Fibroblast of villous mesenchyme (primary cell): ENCODE measurements around the gene PIAS1. TPM values are rescaled to one million over a fixed set of nuclear protein-coding genes. Genes with fewer than 3 reads are reported as not detected.
A peak's percentile ranks its signal among the peaks of the same experiment; 100 is the strongest.

Experiments used
- DNase-seq: peaks from one replicate; pipeline ENCODE4 v3.0.0-alpha.2; 2010; ENCODE audit warnings: low read depth
- H3K4me3 ChIP-seq: 2 replicates; pipeline ENCODE4 v1.5.1; 2011; ENCODE audit warnings: low read depth, mild to moderate bottlenecking, low read length
- total RNA-seq: library from RNA; depleted of rRNA; stranded (reverse); fragments of >200 nt; gene quantifications from 2 replicates; pipeline ENCODE4 v1.2.3, GENCODE V29; 2012
- TF ChIP-seq, protein P1 (sequence below): IDR thresholded peaks from 2 replicates; pipeline ENCODE4 v1.5.1; 2012; ENCODE audit warnings: low read depth, mild to moderate bottlenecking, low read length; ENCODE audit not compliant: insufficient read depth

The PIAS1 gene
- total RNA-seq, 1 donor, result 28.9 TPM

DNA sequence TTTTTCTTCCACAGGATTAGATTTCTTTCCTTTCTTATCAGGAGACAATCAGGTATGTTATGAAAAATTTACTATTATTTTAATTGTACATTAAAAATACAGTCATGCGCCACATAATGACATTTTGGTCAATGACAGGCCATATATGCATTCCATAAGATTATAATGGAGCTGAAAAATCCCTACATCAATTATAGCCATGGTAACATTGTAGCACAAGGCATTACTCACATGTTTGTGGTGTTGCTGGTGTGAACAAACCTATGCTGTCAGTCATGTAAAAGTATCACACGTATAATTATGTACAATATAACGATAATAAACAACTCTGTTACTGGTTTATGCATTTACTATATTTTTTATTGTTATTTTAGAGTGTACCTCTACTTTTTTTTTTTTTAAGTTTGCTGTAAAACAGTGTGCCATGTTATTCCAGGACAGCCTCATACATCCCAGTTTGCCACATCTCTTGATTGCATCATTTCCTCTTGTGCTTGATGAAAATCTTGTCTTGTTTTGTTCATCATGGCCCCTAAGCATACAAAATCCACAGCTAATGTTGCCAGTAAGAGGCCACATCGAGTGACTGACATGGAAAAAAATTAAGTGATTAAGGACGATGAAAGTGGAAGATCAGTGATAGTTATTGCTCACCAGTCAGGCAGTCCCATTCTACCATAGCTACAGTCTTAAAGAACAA lies 129.7 kb downstream of the PIAS1 start:
- peak; percentile 53 for DNase-seq
- H3K4me3 ChIP-seq, result no peak overlapping the region
- TF ChIP-seq, protein P1, sequence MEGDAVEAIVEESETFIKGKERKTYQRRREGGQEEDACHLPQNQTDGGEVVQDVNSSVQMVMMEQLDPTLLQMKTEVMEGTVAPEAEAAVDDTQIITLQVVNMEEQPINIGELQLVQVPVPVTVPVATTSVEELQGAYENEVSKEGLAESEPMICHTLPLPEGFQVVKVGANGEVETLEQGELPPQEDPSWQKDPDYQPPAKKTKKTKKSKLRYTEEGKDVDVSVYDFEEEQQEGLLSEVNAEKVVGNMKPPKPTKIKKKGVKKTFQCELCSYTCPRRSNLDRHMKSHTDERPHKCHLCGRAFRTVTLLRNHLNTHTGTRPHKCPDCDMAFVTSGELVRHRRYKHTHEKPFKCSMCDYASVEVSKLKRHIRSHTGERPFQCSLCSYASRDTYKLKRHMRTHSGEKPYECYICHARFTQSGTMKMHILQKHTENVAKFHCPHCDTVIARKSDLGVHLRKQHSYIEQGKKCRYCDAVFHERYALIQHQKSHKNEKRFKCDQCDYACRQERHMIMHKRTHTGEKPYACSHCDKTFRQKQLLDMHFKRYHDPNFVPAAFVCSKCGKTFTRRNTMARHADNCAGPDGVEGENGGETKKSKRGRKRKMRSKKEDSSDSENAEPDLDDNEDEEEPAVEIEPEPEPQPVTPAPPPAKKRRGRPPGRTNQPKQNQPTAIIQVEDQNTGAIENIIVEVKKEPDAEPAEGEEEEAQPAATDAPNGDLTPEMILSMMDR, result no peak

DNA sequence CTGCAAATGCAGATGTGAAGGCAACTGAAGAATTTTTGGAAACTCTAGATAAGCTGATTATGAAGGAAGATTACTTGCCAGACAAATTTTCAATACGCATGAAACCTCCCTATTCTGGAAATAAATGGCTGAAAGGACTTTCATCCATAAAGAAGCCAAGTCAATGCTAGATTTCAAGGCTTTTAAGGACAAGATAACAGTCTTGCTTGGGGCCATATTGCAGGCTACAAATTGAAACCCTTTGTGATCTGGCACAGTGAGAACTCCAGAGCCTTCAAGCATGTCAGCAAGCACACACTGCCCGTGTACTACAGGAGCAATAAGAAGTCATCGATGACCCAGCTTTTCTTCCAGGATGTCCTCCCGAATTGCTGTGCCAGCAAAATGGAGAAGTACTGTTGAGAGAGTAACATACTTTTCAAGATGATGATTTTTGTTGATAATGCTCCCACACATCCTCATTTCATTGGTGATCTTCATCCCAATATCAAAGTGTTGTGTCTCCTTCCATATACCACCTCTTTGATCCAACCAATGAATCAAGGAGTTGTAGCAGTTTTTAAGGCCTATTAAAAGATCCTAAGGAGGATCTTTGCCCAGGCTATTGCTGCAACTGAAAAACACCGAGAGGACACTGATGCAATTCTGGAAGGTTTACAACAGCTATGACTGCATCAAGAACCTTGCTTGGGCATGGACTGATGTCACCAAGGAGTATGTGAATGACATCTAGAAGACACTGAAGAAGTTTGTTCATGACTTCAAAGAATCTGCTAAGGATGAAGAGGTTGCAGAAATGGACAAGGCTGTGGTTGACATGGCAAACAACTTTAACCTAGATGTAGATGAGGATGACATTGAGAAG lies 130.7 kb downstream of the PIAS1 start:
- H3K4me3 ChIP-seq, result no peak overlapping the region
- DNase-seq, result no peak
- TF ChIP-seq, protein P1, result no peak

- H3K4me3 ChIP-seq, result no peak overlapping the region
- TF ChIP-seq, protein P1, result no peak
- peak; percentile 59 for DNase-seq
These were observed 132.7 kb downstream of the PIAS1 start for GRCh38 chr15:68186671-68187397.

DNA sequence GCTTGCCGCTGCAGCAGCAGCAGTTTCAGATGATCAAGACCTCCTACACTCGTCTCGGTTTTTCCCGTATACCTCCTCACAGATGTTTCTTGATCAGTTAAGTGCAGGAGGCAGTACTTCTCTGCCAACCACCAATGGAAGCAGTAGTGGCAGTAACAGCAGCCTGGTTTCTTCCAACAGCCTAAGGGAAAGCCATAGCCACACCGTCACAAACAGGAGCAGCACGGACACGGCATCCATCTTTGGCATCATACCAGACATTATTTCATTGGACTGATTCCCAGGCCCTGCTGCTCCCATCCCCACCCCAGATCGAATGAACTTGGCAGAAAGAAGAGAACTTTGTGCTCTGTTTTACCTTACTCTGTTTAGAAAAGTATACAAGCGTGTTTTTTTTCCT lies 133.4 kb downstream of the PIAS1 start:
- peak; percentile 77 for DNase-seq
- peak overlapping the region; percentile 1 for H3K4me3 ChIP-seq
- TF ChIP-seq, protein P1, result no peak

DNA sequence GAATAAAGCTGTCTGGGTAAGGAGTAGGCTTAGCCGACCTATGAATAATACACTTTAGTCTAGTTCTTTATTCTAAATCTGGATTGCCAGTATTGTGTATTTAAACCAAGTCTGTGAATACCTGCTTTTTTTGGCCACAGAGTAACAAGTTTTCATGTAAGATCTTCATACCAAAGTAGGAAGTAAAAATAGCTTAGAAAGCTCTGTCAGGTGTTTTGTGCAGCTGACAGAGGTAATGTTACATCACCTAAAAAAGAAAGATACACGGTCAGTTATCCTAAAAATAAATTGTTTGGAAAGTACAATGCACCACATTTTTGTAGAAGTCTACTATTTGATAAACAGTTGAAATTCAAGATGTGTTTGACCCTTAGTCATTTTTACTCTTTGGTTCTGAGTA lies 134.5 kb downstream of the PIAS1 start:
- TF ChIP-seq, protein P1, result no peak
- no peak for DNase-seq
- H3K4me3 ChIP-seq, result no peak overlapping the region

GRCh38 chr15:68190048-68190447 lies 135.9 kb downstream of the PIAS1 start:
- H3K4me3 ChIP-seq, result no peak overlapping the region
- DNase-seq, result no peak
- TF ChIP-seq, protein P1, result no peak
